ENCODE results near the gene SIPA1. TPM values are rescaled to one million over a fixed set of nuclear protein-coding genes. Genes with fewer than 3 reads are reported as not detected.

Gene SIPA1
- total RNA-seq, 1 experiment from 2014 or later: 86.9 TPM

DNA sequence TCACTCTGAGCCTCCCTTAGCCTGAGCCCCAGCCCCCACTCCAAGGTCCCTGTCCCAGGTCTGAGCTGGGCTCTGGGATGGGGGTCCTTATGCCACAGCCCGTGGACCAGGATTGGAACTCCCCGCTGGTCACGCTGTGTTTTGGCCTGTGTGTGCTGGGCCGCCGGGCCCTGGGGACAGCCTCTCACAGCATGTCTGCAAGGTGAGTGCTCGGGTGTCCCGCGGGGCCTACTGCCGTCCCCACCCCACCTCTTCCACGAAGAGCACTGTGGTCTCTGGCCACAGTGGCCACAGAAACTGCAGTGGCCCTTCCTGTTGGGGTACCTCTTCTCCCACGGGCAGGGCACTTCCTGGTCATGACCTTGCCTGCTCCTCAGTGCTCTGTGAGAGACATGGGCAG lies 3.5 kb upstream of the SIPA1 start:
- in situ Hi-C loops (cut with HindIII; ENCODE audit: low pct_unique_long_range_greater_than_20kb, low sequenced_read_pairs): no loop called here
- ATAC-seq (no peak), DNase-seq (ENCODE audit: low read depth, low spot score) (no peak)
- TF ChIP-seq POLR2AphosphoS5 (IDR thresholded peaks at IDR 0.05; ENCODE audit: low read depth, low read length) (no peak), CTCF (IDR thresholded peaks at IDR 0.05) (no peak), TCF7L2 (IDR thresholded peaks at IDR 0.05; ENCODE audit: low read depth, low read length) (no peak), SIN3A (IDR thresholded peaks at IDR 0.05; ENCODE audit: borderline replicate concordance, insufficient read depth, low read depth, low read length) (no peak)
- TF ChIP-seq, protein P1, sequence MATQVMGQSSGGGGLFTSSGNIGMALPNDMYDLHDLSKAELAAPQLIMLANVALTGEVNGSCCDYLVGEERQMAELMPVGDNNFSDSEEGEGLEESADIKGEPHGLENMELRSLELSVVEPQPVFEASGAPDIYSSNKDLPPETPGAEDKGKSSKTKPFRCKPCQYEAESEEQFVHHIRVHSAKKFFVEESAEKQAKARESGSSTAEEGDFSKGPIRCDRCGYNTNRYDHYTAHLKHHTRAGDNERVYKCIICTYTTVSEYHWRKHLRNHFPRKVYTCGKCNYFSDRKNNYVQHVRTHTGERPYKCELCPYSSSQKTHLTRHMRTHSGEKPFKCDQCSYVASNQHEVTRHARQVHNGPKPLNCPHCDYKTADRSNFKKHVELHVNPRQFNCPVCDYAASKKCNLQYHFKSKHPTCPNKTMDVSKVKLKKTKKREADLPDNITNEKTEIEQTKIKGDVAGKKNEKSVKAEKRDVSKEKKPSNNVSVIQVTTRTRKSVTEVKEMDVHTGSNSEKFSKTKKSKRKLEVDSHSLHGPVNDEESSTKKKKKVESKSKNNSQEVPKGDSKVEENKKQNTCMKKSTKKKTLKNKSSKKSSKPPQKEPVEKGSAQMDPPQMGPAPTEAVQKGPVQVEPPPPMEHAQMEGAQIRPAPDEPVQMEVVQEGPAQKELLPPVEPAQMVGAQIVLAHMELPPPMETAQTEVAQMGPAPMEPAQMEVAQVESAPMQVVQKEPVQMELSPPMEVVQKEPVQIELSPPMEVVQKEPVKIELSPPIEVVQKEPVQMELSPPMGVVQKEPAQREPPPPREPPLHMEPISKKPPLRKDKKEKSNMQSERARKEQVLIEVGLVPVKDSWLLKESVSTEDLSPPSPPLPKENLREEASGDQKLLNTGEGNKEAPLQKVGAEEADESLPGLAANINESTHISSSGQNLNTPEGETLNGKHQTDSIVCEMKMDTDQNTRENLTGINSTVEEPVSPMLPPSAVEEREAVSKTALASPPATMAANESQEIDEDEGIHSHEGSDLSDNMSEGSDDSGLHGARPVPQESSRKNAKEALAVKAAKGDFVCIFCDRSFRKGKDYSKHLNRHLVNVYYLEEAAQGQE (IDR thresholded peaks at IDR 0.05; ENCODE audit: insufficient read depth in 1 of 2, low read depth in 2 of 2, low read length in 1 of 2): no peak
- H3K36me3 ChIP-seq (ENCODE audit: control insufficient read depth, insufficient read depth, low read length): peaks cover 10% of the 10 kb centered on the region
- POLR2A ChIA-PET: no interaction called here
- no peaks in the 10 kb centered on the region for H3K9me3 ChIP-seq (ENCODE audit: control insufficient read depth, insufficient read depth, low read depth, low read length)
- CTCF ChIA-PET: no interaction called here
- peaks cover 16% of the 10 kb centered on the region for H3K4me1 ChIP-seq (ENCODE audit: control insufficient read depth, insufficient read depth, low read length)
- no peak overlapping the region for H3K27ac ChIP-seq (ENCODE audit: low read length)
- H3K4me3 ChIP-seq (ENCODE audit: low read depth in 2 of 2, low read length in 2 of 2): no peak overlapping the region
- H3K27me3 ChIP-seq (ENCODE audit: control insufficient read depth, insufficient read depth, low read length): no peaks in the 10 kb centered on the region
- BruUV-seq (replicated peaks): no TSS peak
- intact Hi-C loops (cut with micrococcal nuclease; ENCODE audit: unreplicated experiment): loop anchor here (10.0 kb wide), 1 partner anchor 70 kb away; no protein-coding TSS in a partner anchor

- TF ChIP-seq SIN3A (IDR thresholded peaks at IDR 0.05; ENCODE audit: borderline replicate concordance, insufficient read depth, low read depth, low read length) (no peak), POLR2AphosphoS5 (IDR thresholded peaks at IDR 0.05; ENCODE audit: low read depth, low read length) (no peak), TCF7L2 (IDR thresholded peaks at IDR 0.05; ENCODE audit: low read depth, low read length) (no peak), CTCF (IDR thresholded peaks at IDR 0.05) (no peak)
- TF ChIP-seq, protein P1 (IDR thresholded peaks at IDR 0.05; ENCODE audit: insufficient read depth in 1 of 2, low read depth in 2 of 2, low read length in 1 of 2): no peak
- no TSS peak for BruUV-seq (replicated peaks)
- no peak for ATAC-seq
These were observed 2.8 kb upstream of the SIPA1 start for GRCh38 chr11:65634905-65635731.

More at GRCh38 chr11:65634905-65635731, 2.8 kb upstream of the SIPA1 start:
- ChIA-PET CTCF (no interaction called here), POLR2A (no interaction called here)
- Histone ChIP-seq H3K4me3 (ENCODE audit: low read depth in 2 of 2, low read length in 2 of 2) (no peak overlapping the region), H3K27ac (ENCODE audit: low read length) (no peak overlapping the region), H3K36me3 (ENCODE audit: control insufficient read depth, insufficient read depth, low read length) (peaks cover 10% of the 10 kb centered on the region), H3K9me3 (ENCODE audit: control insufficient read depth, insufficient read depth, low read depth, low read length) (no peaks in the 10 kb centered on the region), H3K4me1 (ENCODE audit: control insufficient read depth, insufficient read depth, low read length) (peaks cover 21% of the 10 kb centered on the region), H3K27me3 (ENCODE audit: control insufficient read depth, insufficient read depth, low read length) (no peaks in the 10 kb centered on the region)
- intact Hi-C loops (cut with micrococcal nuclease; ENCODE audit: unreplicated experiment): loop anchor here (10.0 kb wide), 1 partner anchor 70 kb away; no protein-coding TSS in a partner anchor
- no peak for DNase-seq (ENCODE audit: low read depth, low spot score)
- in situ Hi-C loops (cut with HindIII; ENCODE audit: low pct_unique_long_range_greater_than_20kb, low sequenced_read_pairs): no loop called here

Measured in Panc1 (cell line).